Measurements from ENCODE around the gene UBE2G2.

Gene UBE2G2

DNA sequence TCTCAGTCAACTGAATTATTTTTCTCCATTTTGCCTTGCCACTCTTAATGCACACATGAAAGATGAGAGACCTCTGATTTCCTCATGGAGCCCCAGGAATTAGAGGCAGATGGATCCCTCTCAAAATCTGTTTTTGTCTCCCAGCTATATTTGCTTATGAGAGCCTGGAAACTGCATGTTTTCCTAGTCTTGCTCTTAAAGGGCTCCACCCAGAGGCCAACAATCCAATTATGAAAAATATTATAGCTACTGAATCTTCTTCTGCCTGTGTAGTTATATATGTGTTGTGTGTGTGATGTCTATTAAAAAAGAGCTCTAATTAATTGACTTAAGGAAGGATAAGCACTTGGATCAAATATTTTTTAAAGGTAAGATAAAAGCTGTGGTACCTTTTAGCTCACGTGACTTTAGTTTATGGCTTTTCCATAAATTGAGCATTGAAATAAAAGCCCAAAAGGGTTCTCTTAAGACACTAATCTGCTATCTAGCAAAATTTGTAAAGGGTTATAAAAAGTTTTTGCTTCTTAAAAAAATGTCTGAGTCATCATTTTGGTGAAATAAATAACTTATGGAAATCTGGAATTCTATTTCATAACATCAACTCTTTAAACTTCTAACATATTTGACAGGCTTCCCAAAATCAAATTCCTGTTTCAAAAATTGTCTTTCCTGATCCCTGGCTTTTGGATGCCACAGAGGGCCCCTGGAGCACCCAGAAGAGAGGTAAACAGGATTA is 59.0 kb downstream of the UBE2G2 start:
- DNase-seq, result peak; percentile 10

DNA sequence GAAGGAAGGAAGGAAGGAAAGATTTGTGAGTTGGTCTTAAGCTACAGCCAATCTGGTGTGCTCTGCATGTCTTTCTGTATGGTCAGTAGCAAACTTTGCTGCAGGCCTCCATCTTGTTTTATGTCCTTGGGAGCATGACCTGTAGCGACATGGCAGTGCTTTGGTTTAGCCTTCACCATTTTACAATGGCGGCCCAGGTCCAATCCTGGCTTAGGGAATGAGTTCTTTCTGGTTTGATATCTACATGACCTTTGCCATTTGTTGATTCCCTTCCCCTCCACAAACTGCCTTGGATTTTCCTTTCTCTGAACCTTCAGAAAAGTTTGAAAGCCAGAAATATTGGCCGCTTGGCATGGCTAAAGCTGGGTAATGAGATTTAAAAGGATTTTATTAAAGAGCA is 59.7 kb downstream of the UBE2G2 start:
- no peak for DNase-seq

DNA sequence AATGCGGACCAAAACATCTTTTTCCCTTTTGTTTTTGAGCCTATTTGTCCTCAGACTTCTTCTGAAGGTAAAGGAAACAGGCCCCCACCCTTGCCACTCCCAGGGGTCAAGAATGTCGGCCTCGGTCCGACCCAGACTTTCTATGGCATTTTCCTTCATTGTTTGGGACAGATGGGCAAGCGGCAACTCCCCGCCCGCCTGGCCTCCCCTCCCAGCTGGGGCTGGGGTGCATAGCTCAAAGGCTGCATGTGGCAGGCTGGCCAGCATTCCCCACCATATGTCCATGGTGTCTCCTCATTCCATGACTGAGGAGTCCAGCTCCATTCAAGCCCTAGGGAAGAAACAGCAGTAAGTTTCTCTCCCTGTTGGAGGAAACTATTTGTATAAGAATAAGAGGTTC is 60.9 kb downstream of the UBE2G2 start:
- DNase-seq, result no peak

DNA sequence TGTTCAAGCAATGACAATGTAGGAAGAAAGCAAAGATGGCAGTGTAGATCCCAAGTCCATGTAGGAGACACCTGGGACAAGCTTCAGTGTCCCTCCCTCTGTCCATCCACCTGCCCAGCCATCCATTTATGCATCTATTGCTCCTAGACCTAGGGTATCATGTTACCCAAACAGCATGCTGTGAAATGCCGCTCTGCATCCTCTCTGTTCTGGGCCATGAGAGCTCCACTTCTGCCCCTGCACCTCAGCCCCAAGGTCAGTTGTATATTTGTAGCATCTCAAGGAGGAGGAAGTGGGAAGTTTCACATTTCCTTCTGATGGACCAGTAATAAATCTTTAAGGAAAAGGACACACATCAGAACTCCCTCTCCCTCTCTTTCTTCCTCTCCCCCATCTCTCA is 62.3 kb downstream of the UBE2G2 start:
- DNase-seq, result no peak

- DNase-seq, result no peak
These were observed 63.0 kb downstream of the UBE2G2 start for GRCh38 chr21:44738621-44739020.

DNA sequence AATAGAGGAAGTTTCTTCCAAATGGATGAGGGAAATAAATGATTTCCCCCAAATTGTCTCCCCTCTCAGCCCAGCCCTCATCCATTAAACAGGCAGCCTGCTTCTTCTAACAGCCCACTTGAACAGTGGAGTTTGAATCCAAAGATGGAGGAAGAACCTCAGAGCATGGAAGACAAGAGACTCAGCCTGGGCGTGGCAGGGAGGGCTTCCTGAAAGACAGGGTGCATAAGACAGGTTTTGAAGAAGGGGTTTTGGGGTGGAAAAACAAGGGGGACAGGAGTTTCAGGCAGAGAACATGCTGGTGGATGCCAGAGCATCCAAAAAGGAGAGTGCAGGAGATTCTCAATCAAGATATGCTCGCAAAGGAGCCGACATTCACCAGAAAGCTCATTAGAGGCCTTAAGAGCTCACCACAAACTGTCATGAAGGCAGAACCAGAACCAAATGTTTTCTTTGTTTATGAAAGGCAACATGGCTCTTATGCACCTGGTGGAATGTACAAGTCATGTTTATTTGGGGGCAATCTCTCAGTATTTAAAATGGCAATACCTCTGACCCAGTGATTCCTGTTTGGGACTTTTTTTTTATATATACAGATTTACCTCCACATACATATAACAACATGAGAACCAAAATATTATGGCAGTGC is 63.8 kb downstream of the UBE2G2 start:
- no peak for DNase-seq

DNA sequence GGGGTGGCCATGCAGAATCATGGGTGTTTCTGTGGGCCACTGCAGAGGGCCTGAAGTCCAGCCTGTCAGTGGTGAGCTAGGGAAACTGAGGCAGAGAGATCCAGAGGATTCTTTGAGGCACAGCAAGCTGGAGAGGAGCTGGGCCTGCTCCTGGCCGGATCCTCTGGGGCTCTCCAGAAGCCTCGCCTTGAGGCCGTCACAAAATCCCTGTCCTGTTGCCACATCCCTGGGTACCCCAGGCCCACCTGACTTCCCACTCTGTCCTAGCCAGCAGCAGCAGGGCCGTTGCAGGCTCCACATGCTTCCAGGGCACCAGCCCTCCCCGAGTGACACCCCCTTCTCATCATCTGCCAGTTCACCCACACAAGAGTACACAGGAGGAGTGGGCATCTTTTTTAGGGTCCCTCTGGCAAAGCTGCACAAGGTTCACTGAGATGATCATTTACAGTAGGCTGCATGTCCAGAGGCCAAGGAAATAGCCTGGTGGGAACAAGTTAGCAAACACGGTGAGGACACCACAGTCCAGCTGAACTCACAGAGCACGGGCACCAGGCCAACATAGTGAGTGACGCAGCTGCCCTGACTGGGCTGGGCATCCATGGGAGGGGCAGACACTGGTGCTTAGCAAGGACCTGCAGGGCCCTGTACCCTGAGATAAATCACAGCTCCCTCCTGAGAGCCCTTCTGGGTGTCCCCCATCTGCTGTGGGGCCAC is 65.2 kb downstream of the UBE2G2 start:
- DNase-seq, result no peak

GRCh38 chr21:44735821-44736220 is 65.8 kb downstream of the UBE2G2 start:
- DNase-seq, result no peak

DNA sequence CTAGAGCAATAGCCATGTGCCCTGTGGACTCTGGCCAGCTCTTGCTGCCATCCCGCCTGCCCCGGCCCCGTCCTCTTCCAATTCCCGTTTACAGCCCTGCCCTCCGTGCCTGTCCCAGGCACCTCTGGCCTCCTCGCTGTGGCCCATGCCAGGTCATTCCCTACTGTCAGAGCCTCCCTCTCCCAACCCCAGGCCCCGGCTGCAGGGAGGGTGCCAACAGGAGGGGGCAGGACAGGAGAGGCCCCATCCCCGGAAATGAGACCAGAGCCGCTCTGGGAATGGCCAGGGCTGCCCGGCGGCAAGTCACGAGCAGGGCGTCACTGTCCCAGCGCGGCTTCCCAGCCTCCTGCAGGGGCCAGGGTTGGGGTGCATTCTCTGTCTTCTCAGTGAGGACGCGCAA is 66.8 kb downstream of the UBE2G2 start:
- no peak for DNase-seq

DNA sequence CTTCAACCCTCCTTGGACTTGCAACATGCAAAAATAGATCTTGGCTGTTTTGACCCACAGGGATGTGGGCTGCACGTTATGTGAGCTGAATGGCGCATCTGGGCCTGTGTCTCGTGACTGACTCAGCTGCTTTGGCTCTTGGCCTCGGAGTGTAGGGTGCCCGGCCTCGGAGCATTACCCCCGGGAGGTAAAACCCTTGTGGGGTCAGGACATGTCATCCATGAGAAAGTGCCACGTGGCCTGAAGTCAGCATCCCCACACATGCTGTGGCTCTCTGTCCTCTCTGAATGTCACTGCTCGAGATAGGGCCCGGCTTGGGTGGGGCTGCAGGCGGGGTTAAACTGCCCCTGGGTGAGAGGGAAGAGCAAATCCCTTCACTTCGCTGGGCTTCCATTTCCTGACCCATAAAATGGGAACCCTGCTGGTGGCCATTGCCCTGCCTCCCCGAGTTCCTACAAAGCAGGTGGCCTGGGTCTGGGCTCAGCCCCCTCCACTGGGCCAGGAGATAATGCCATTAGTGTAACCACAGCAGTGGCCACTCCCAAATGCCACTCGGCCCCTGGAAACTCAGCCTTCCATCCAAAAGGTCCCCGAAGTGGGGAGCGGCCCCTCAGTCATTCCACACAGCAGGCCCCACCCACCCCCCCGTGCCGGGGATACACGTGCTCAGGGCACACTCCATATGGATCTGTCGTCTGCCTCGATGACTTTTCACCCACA is 67.4 kb downstream of the UBE2G2 start:
- no peak for DNase-seq

- DNase-seq, result no peak
These were observed 68.7 kb downstream of the UBE2G2 start for GRCh38 chr21:44732956-44733355.

GRCh38 chr21:44732263-44732662 is 69.4 kb downstream of the UBE2G2 start:
- DNase-seq, result no peak

DNA sequence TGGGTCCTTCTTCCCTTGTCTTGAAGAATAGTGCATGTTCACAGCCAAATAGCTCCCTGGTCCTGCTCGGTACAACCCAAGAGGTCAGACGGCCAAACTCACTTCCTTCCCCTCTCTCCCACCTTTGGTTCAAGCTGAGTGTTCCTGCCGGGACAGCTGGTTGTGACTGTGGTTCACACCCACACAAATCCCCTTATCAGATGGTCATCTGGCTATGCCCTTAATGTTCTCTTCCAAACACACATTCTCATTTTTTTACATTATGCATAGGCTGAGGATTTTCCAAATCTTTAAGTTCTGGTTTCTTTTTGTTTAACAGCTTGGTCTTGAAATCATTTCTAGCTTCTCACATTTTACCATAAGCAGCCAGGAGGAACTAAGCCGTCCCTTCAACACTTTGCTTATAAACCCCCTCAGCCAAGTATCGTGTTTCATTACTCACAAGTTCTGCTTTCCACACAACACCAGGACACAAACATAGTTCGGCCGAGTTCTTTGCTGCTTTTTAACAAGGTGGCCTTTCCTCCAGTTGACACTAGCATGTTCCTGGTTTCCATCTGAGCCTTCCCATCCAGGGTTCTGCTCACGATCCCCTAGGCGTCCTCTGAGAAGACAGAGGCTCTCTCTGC is 70.6 kb downstream of the UBE2G2 start:
- no peak for DNase-seq

DNA sequence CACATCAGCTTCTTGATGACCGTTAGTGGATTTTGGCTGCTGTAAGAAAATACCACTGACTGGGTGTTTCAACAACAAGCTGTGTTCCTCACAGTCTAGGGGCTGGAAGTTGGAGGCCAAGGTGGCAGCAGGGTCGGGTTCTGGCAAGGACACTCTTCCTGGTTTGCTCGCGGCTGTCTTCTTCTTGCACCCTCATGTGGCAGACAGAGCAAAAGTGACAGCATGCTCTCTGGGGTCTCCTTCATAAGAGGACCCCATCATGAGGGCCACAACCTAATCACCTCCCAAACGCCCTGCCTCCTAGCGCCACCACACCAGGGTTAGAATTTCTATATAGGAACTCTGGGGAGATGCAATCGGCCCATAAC is 71.6 kb downstream of the UBE2G2 start:
- no peak for DNase-seq

DNA sequence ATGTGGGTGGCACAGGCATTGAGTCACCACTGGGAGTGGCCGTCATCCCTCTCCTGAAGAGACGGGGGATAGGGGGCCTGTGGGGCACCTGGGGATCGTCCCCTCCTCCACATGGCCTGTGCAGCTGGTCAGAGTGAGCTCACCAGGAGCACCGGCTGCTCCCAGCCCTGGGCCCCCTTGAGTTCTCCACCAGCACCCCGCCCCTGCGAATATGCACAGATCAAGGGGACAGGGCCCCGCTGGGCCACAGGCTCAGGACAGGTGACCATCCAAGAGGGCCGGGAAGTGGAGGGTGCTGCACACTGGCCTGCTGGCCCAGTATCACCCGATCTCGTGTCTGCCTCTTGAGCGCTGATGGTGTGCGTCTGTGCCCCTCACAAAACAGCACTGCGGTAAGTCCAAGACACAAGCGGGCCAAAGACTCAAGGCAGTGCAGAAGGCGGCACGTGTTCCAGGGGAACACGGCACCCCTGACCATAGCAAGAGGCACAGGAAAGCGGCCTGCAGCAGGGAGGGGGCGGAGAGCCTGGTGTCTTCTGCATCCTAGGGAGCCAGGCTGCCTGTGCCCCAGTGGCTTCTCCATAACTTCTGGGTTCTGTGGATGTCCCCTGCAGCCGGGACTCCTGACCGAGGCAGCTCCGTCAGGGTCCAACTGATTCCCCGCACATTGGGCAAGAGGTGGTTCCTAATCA is 72.1 kb downstream of the UBE2G2 start:
- no peak for DNase-seq

DNA sequence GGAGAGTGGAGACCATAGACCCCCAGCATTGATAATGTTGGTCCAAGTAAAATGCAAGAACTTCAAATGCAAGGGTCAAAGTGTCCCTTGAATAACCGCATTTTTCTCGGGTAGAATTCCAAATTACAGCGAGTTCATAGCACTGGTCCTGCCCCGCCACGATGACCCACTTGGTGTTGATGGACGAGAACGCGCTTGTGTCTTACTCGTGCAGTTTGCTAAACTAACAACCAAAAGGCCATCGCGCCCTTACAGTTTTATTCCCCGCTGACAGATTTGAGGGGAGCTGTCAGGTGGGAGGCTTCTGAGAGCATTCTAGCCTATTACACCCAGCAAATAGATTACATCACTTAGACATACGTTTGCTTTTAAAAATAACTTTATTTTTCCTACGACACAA is 72.9 kb downstream of the UBE2G2 start:
- no peak for DNase-seq

- DNase-seq, result no peak
These were observed 73.9 kb downstream of the UBE2G2 start for GRCh38 chr21:44727757-44728156.

DNA sequence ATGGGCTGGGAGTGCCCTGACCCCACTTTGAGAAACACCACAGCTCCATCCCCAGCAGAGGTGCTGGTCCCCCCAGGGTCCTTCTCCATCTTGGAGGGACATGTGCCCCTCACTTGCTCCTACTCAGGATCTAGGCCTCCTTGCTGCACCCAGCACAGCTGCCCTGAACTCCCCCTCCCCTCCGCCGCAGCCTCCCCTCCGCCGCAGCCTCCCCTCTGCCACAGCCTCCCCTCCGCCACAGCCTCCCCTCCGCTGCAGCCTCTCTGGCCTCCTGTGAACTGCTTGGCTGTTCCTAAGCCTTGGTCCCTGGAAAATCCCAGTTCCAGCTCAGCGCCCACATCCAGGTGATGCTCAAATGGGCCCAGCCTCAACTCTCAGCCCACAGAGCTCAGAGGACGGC is 74.3 kb downstream of the UBE2G2 start:
- no peak for DNase-seq

DNA sequence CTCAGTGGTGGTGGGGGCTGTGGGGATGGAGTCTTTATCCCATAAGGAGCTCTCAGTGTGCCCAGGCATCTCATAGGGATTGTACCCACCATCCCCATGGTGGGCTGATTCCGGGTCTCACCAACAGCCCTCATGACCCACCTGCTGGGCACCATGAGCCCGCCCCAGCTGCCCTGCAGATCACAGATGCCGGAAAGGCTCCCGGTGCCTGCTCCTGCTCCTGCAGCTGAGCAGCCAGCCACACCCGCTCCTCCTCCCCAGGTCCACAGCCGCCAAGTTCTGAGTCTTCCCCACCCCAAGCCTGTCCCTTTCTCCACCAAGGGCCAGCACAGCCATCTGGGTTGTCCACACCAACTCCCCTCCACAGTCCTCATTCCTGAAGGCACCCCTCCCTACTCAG is 74.8 kb downstream of the UBE2G2 start:
- no peak for DNase-seq

DNA sequence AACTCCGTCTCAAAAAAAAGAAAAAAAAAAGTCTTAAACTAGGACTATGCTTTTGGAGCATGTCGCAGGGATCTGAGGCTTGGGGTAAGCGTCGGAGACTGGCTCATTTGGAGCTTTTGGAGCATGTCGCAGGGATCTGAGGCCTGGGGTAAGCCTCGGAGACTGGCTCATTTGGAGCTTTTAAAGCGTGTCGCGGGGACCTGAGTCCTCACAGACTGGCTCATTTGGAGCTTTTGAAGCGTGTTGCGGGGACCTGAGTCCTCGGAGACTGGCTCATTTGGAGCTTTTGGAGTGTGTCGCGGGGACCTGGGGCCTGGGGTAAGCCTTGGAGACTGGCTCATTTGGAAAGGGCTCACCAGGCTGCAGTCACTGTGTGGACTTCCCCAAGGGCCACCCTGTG is 76.7 kb downstream of the UBE2G2 start:
- DNase-seq, result no peak

GRCh38 chr21:44724196-44724595 is 77.4 kb downstream of the UBE2G2 start:
- no peak for DNase-seq

Data from NCI-H226 (cell line).